ENCODE measurements around the gene SEPTIN10. TPM values are rescaled to one million over a fixed set of nuclear protein-coding genes. Genes with fewer than 3 reads are reported as not detected.

SEPTIN10 gene
- total and polyA plus RNA-seq, 2 of the 8 experiments (the other 6 are each of a cell fraction or from before 2014, with no cell fraction given): 23.7 to 101 TPM

DNA sequence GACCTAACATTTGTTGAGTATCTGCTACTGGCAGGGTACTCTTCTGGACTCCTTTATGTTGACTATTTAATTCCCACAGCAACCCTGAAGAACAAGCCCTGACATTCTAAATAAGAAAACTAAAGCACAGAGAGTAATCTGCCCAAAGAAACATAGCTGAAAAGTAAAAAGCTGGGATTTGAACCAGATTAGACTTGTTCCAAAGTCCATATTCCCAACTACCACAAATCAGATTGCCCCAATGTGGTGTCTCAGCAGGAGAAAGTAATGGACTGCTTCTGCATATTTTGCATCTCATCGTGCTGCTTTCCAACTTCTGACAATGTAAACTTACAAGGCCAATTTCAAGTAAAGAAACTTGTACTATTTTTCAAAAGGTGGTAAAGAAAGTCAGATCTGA is 56.5 kb downstream of the SEPTIN10 start (continued):
- TF ChIP-seq, protein P1, sequence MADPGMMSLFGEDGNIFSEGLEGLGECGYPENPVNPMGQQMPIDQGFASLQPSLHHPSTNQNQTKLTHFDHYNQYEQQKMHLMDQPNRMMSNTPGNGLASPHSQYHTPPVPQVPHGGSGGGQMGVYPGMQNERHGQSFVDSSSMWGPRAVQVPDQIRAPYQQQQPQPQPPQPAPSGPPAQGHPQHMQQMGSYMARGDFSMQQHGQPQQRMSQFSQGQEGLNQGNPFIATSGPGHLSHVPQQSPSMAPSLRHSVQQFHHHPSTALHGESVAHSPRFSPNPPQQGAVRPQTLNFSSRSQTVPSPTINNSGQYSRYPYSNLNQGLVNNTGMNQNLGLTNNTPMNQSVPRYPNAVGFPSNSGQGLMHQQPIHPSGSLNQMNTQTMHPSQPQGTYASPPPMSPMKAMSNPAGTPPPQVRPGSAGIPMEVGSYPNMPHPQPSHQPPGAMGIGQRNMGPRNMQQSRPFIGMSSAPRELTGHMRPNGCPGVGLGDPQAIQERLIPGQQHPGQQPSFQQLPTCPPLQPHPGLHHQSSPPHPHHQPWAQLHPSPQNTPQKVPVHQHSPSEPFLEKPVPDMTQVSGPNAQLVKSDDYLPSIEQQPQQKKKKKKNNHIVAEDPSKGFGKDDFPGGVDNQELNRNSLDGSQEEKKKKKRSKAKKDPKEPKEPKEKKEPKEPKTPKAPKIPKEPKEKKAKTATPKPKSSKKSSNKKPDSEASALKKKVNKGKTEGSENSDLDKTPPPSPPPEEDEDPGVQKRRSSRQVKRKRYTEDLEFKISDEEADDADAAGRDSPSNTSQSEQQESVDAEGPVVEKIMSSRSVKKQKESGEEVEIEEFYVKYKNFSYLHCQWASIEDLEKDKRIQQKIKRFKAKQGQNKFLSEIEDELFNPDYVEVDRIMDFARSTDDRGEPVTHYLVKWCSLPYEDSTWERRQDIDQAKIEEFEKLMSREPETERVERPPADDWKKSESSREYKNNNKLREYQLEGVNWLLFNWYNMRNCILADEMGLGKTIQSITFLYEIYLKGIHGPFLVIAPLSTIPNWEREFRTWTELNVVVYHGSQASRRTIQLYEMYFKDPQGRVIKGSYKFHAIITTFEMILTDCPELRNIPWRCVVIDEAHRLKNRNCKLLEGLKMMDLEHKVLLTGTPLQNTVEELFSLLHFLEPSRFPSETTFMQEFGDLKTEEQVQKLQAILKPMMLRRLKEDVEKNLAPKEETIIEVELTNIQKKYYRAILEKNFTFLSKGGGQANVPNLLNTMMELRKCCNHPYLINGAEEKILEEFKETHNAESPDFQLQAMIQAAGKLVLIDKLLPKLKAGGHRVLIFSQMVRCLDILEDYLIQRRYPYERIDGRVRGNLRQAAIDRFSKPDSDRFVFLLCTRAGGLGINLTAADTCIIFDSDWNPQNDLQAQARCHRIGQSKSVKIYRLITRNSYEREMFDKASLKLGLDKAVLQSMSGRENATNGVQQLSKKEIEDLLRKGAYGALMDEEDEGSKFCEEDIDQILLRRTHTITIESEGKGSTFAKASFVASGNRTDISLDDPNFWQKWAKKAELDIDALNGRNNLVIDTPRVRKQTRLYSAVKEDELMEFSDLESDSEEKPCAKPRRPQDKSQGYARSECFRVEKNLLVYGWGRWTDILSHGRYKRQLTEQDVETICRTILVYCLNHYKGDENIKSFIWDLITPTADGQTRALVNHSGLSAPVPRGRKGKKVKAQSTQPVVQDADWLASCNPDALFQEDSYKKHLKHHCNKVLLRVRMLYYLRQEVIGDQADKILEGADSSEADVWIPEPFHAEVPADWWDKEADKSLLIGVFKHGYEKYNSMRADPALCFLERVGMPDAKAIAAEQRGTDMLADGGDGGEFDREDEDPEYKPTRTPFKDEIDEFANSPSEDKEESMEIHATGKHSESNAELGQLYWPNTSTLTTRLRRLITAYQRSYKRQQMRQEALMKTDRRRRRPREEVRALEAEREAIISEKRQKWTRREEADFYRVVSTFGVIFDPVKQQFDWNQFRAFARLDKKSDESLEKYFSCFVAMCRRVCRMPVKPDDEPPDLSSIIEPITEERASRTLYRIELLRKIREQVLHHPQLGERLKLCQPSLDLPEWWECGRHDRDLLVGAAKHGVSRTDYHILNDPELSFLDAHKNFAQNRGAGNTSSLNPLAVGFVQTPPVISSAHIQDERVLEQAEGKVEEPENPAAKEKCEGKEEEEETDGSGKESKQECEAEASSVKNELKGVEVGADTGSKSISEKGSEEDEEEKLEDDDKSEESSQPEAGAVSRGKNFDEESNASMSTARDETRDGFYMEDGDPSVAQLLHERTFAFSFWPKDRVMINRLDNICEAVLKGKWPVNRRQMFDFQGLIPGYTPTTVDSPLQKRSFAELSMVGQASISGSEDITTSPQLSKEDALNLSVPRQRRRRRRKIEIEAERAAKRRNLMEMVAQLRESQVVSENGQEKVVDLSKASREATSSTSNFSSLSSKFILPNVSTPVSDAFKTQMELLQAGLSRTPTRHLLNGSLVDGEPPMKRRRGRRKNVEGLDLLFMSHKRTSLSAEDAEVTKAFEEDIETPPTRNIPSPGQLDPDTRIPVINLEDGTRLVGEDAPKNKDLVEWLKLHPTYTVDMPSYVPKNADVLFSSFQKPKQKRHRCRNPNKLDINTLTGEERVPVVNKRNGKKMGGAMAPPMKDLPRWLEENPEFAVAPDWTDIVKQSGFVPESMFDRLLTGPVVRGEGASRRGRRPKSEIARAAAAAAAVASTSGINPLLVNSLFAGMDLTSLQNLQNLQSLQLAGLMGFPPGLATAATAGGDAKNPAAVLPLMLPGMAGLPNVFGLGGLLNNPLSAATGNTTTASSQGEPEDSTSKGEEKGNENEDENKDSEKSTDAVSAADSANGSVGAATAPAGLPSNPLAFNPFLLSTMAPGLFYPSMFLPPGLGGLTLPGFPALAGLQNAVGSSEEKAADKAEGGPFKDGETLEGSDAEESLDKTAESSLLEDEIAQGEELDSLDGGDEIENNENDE (IDR thresholded peaks at IDR 0.05; ENCODE audit: insufficient replicate concordance, low read length): no peak
- no peak for TF ChIP-seq RAD21 (IDR thresholded peaks at IDR 0.05 in 1 of 2, conservative IDR thresholded peaks at IDR 0.05 in 1 of 2; ENCODE audit: low read depth in 2 of 2, low read length in 2 of 2)

Measured in H1 (cell line).